CD4-positive, alpha-beta T cell treated with Interleukin-15 for 4 hours (primary cell): Measurements from ENCODE around the gene SULF2.

Experiments used
- DNase-seq: peaks from one replicate; pipeline ENCODE4 v3.0.0-alpha.2; 2020; ENCODE audit warnings: low spot score

SULF2 gene

DNA sequence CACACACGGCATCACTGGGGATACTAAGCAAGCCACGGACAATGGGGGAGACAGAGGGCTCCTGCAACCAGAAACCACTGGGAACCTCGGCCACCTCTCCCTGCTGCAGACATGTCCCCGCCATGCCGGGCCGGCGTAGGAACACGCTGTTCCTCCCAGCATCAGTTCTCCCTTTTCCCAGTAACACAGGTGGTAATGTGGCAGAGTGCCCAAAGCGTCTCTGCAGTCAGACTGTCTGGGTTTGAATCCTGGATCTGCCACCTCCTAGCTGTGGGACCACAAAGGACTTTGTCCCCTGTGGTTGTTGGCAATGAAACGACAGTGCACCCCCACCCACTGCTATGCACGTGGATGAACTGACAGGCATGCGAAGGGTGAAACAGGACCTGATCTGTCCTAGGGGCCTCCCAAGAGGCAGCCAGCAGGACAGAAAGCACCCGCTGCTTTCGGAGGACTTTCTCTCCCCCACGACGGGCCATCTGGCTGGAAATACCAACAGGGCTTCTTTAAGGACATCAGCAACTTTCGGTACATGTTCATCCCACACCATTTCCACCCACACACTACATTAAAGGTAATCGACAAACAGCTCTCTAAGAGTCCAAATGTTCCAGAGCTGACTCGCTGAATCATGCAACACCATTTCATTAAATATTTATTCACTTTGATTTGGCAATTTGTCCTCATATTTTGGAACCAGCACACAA, 74.1 kb downstream of the SULF2 start:
- DNase-seq = no peak

GRCh38 chr20:47710665-47711045, 74.6 kb downstream of the SULF2 start:
- DNase-seq = no peak

GRCh38 chr20:47708953-47709833, 76.1 kb downstream of the SULF2 start:
- DNase-seq = no peak

GRCh38 chr20:47708140-47708807, 77.0 kb downstream of the SULF2 start:
- no peak for DNase-seq

DNA sequence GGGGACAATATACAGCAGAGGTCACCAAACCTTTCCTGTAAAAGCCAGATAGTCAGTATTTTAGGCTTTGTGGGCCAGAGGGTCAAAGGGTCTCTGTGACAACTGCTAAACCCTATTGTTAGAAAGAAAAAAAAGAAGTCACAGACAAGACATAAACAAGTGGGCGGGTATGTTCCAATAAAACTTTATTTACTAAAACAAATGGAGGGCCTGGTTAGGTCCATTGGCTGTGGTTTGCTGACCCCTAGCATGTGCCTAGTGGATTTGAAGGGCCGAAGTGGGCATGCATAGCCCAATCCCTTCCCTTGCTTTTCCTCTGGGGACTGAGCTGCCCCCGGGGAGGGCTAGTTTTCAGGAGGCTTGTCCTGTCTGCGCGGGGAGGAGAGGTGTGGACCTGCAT, 78.9 kb downstream of the SULF2 start:
- DNase-seq = no peak

DNA sequence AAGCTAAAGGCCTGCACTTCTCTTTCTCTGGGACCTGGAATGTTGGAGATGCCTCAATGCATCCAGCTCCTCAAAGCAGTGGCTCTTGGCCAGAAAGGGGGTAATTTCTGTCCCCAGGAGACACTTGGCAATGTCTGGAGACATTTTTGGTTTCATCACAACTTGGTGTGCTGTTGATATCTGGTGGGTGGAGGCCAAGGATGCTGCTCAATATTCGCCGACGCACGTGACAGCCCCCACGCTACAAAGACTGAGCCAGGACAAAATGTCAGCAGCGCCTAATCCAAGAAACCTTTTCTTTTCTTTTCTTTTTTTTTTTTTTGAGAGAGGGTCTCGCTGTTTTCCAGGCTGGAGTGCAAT, 79.8 kb downstream of the SULF2 start:
- DNase-seq = no peak

GRCh38 chr20:47704746-47705496, 80.4 kb downstream of the SULF2 start:
- no peak for DNase-seq

- DNase-seq = no peak
These were observed 81.5 kb downstream of the SULF2 start for GRCh38 chr20:47703748-47704147.

DNA sequence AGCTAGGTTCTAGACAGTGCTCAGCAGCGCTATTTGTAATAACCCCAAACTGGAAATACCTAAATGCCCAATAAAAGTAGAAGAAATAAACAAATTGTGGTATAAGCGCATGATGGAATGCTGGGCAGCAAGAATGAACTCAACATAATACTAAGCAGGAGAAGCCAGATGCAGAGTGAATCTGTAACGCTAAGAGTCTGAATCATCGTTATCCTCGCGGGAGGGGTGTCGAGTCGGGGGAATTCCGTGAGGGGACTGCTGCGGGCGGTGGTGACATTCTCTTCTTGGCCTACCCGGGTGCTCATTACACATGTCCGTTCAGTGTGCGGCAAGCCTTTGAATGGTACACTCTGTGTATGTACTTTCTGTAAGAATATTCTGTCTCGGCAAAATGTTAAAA, 83.7 kb downstream of the SULF2 start:
- DNase-seq = no peak

DNA sequence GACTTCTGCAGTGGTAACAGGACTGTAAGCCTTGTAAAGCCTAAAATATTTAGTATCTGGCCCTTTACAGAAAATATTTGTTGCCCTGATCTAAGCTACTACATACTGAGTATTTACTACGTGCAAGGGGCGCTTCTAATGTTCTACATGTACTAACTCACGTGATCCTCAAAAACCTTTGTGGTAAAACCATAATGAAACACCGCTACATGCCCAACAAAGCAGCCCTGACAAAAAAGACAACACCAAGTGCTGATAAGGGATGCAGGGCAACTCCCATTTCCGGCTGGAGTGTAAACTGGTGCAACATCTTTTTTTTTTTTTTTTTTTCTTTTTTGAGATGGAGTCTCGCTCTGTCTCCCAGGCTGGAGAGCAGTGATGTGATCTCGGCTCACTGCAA, 85.0 kb downstream of the SULF2 start:
- DNase-seq = no peak

GRCh38 chr20:47699818-47700217, 85.5 kb downstream of the SULF2 start:
- no peak for DNase-seq

GRCh38 chr20:47698142-47698541, 87.1 kb downstream of the SULF2 start:
- DNase-seq = no peak

DNA sequence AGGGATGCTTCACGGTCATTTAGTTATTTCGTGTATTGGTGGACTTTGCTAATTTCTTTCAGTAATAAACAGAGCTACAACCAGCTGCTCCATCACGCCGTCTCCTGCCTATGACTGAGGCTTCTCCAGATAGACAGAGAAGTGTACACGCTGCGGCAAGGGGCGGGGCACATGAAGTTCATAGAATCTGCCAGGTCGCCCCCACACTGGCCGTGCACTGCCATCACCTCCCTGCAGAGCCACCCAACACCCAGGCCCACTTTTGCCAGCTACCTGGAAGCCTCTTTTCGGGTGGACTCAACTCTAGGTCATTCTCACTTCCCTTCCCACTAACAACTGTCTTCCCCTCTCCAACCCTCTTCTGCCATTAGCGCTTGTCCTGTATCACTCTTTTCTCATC, 88.4 kb downstream of the SULF2 start:
- DNase-seq = no peak

- DNase-seq = no peak
These were observed 91.1 kb downstream of the SULF2 start for GRCh38 chr20:47694021-47694818.

DNA sequence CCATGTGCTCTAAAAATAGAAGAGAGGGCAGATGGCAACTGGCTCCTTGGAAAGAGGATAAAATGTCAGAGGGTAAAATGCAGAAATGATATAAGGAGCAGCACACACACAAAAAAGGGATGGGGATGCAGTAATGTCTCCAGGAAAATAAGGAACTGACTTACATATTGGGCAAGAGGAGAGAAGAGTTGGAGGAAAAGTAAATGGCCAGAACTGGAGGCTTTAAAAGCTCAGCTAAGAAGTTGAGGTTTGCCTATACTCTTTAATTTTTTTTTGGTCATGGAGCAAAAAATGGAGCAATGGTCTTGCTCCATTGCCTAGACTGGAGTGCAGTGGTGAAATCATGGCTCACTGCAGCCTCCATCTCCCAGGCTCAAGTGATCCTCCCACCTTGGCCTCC, 93.7 kb downstream of the SULF2 start:
- no peak for DNase-seq

DNA sequence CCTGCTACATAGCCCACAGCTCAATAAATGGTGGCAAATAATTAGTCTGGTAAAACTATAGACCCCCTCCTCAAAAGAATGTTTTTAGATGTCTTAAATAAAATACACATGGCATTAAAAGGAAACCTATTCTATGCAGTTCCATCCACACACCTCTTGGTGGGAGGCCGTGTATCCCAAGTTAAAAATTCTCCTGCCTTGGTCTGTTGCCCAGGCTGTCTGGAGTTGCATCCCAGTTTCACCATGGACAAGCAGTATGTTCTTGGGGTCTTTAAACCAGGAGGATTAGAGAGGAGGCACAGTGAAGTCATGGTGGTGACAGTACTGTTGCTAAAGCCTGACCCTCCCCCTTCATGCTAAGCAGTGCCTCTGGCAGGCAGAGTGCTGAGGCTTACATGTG, 95.5 kb downstream of the SULF2 start:
- no peak for DNase-seq

DNA sequence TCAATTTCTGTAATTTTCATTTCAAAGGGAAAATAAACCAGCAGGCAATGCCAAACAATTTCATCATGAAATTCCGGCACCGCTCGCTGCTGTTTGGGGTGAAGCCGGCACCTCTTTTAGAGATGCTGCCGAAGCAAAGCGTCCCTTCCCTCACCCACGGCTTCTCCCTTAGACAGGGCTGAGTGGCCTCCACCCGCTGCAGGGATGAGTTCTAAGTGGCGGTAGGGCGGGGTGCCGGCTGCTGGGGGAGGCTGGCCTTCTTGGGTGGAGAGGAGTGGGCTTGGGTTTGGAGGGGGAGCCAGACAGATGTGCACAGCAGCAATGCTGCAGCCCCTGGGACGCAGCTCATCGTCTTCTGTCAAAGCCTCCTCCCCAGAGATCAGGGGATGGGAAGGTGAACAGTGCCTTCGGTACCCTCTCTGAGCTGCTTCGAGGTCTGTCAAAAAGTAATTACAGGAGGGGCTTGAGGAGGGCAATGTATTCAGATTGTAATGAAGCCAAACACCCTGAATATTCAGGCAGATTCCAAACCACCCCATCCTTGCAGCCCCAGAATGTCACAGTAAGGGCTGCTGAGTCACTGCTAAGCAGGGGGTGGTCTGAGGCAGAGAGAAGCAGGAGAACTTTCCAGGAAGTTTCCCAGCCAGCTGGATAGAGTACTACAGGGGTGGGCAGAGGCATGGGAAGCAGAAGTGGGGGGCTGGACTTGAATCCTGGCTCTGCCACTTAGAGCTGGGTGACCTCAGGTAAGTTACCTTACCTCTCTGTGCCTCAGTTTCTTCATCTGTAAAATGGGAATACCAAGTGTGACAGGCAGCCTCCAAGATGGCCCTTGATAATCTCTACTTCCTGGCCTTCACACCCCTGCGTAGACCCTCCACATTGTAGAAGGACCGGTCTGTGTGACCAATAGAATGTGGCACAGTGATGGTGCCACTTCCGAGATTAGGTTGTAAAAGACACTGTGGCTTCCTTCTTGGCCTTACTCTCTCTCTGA, 96.6 kb downstream of the SULF2 start:
- DNase-seq = no peak

DNA sequence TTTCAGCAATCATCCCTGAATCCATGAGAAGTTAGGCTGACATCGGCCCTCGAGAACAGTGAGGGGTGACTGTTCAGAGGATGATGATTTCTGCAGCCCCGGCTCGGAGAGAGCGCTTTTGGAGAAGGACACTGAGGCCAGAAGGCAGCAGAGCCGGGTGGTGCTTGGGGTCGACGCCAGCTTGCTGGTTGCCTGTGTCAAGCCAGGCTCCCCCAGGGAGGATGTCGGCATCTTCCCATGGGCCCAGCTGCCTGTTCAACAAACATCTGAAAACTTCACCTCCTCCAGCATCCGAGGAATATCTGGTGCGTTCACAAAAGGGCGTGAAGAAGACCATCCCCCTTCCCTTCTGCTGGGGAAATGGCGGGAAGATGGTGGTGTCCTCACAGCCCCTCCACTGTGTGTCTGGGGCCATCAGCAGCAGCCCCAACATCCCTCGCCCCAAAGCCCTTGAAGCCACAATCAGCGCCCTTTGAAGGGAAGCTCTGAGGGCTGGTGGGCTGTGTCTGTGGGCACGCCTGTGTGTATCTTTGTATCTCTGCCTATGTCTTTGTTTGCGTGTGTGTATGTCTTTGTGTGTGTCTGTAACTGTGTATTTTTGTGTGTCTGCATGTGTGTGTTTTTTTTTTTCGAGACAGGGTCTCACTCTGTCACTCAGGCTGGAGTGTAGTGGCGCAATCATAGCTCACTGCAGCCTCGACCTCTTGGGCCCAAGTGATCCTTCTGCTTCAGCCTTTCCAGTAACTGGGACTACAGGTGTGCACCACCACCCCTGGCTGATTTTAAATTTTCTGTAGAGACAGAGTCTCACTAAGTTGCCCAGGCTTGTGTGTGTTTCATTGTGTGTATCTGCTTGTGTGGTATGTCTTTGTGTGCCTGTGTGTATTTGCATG, 97.9 kb downstream of the SULF2 start:
- no peak for DNase-seq

GRCh38 chr20:47686545-47686944, 98.7 kb downstream of the SULF2 start:
- DNase-seq = no peak
